Mammary epithelial cell (primary cell): ENCODE measurements around the gene AKAP13.

Experiments used
- CTCF ChIP-seq, 2 donors: IDR thresholded peaks in 1 of 2; conservative IDR thresholded peaks in 1 of 2; 2 replicates each; pipeline ENCODE4 v1.5.1; 2011 to 2012; ENCODE audit warnings: inconsistent platforms in 2 of 2, low read length in 2 of 2, mild to moderate bottlenecking in 2 of 2, control low read depth in 1 of 2, low read depth in 1 of 2; ENCODE audit not compliant: insufficient read depth in 1 of 2; ENCODE audit errors: extremely low read depth in 1 of 2
- EZH2 ChIP-seq: IDR thresholded peaks from 2 replicates; pipeline ENCODE4 v1.6.1; 2012; ENCODE audit warnings: low read length, inconsistent platforms, borderline replicate concordance

- no peak for TF ChIP-seq CTCF (conservative IDR thresholded peaks at IDR 0.05 in 1 of 2, IDR thresholded peaks at IDR 0.05 in 1 of 2; ENCODE audit: extremely low read depth in 1 of 2, insufficient read depth in 1 of 2, low read depth in 1 of 2, low read length in 2 of 2)
- no peak for TF ChIP-seq EZH2
Measured at GRCh38 chr15:85380217-85380811, at the start of gene AKAP13.
